ENCODE data around the gene ADCK2.

DNA sequence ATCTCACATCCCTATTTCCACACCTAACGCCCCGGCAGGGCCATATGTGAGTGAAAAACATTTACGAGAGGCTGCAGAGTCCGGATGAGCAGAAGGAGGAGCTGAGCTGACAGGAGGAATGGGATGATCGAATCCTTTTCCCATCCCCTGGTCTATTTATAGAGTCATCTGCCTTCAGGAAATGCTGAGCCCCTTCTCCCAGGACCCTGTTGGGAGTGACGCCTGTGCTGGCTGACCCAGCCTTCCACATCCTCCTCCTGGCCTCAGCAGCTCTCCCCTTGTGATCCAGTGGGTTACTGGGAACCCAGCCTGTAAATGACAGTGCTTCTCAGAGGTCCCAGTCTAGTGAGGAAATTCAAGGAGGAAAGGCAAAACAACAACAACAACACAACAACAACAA lies 48.8 kb upstream of the ADCK2 start:
- TF ChIP-seq, protein P1, sequence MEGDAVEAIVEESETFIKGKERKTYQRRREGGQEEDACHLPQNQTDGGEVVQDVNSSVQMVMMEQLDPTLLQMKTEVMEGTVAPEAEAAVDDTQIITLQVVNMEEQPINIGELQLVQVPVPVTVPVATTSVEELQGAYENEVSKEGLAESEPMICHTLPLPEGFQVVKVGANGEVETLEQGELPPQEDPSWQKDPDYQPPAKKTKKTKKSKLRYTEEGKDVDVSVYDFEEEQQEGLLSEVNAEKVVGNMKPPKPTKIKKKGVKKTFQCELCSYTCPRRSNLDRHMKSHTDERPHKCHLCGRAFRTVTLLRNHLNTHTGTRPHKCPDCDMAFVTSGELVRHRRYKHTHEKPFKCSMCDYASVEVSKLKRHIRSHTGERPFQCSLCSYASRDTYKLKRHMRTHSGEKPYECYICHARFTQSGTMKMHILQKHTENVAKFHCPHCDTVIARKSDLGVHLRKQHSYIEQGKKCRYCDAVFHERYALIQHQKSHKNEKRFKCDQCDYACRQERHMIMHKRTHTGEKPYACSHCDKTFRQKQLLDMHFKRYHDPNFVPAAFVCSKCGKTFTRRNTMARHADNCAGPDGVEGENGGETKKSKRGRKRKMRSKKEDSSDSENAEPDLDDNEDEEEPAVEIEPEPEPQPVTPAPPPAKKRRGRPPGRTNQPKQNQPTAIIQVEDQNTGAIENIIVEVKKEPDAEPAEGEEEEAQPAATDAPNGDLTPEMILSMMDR (IDR thresholded peaks at IDR 0.05), result no peak
- TF ChIP-seq POLR2A (IDR thresholded peaks at IDR 0.05), result no peak
